Tibial nerve (tissue), 4 donors: ENCODE data around the gene MXD4. TPM values are rescaled to one million over a fixed set of nuclear protein-coding genes. Genes with fewer than 3 reads are reported as not detected.

Experiments
- DNase-seq, 2 donors: peaks; one replicate each; pipeline ENCODE4 v3.0.0-alpha.2; 2019; ENCODE audit warnings: low spot score in 2 of 2
- H3K27ac ChIP-seq, 4 donors: fragments of 200-600 bp; sonication (generic) in 3 of 4; one replicate each; pipeline ENCODE4 v1.5.1; 2017 to 2019; ENCODE audit warnings: mild to moderate bottlenecking in 1 of 4
- H3K27me3 ChIP-seq, 2 donors: fragments of 200-600 bp; sonication (generic) in 1 of 2; one replicate each; pipeline versions ENCODE4 v1.5.1 to v1.6.0; 2017 to 2019
- H3K36me3 ChIP-seq, 3 donors: fragments of 200-600 bp; sonication (generic); one replicate each; pipeline ENCODE4 v1.5.1; 2018 to 2019
- H3K4me1 ChIP-seq, 4 donors: fragments of 200-600 bp; sonication (generic) in 3 of 4; one replicate each; pipeline ENCODE4 v1.5.1; 2017 to 2019
- H3K4me3 ChIP-seq, 4 donors: fragments of 200-600 bp; sonication (generic) in 3 of 4; one replicate each; pipeline ENCODE4 v1.5.1; 2017 to 2019; ENCODE audit warnings: mild to moderate bottlenecking in 1 of 4, moderate library complexity in 1 of 4
- H3K9me3 ChIP-seq, 4 donors: fragments of 200-600 bp; sonication (generic) in 3 of 4; one replicate each; pipeline ENCODE4 v1.5.1; 2017 to 2019
- EP300 ChIP-seq, 2 donors: sonication (generic); formaldehyde crosslinking; IDR thresholded peaks; one replicate each; pipeline ENCODE4 v1.6.1; 2017; ENCODE audit warnings: antibody characterized with exemption in 2 of 2, mild to moderate bottlenecking in 1 of 2
- POLR2A ChIP-seq, 2 donors: fragments of 450-650 bp; IDR thresholded peaks; one replicate each; pipeline ENCODE4 v1.6.1; 2017; ENCODE audit warnings: antibody characterized with exemption in 2 of 2, mild to moderate bottlenecking in 2 of 2, moderate library complexity in 2 of 2
- WGBS, 2 donors: methylation state at CpG; one replicate each; pipeline ENCODE4 v1.1.5; 2018; 5-methylcytosine and 5-hydroxymethylcytosine counted together
- total RNA-seq, 4 donors: library from RNA; depleted of rRNA; stranded (reverse); fragments of >200 nt; gene quantifications; one replicate each; pipeline ENCODE4 v1.1.0, GENCODE V29; 2016
- TF ChIP-seq, protein P1 (sequence below), 5 experiments: fragments of 200-600 bp in 3 of 5; fragments of 450-650 bp in 2 of 5; sonication (generic) in 3 of 5; IDR thresholded peaks; one replicate each; pipeline ENCODE4 v1.5.1; 2016 to 2019; ENCODE audit warnings: antibody characterized with exemption in 5 of 5, mild to moderate bottlenecking in 3 of 5, moderate library complexity in 2 of 5

The MXD4 gene
- total RNA-seq, 4 donors from 2014 or later, result 62.4 to 77.1 (median 62.9) TPM

DNA sequence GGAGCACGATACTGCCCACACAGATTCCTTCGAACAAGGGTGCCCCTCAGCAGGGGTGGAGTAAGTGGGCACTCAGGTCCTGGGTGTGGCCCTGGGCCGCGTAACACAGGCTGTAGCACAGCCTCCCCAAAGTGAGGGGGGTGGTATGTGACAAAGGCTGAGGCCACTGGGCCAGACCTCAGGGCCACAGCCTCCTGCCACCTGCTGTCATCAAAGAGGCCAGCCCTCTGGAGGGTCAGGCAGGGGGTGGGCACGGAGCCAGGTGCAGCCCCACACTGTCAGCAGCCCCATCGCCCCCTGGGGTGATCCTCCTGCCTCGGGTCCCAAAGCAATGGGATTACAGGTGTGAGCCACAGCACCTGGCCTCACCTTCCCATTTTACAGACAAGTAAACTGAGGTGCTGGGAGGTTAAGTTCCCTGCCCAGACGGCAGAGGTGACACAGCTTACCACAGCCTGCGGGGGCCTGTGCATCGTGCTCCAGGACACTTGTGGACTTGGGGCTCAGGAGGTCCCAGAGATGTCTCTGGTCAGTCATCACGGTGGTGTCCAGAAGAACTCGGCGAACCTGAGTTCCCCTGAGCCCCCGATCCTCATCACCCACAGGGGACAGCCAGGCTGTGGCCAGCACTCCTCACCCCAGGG lies 27.5 kb upstream of the MXD4 start:
- Histone ChIP-seq H3K4me1 (peaks cover 0 to 18% (median 0%) of the 10 kb centered on the region in 4 donors), H3K27ac (no peak overlapping the region), H3K27me3 (no peaks in the 10 kb centered on the region), H3K4me3 (no peak overlapping the region), H3K36me3 (peaks cover 0 to 2% (median 0%) of the 10 kb centered on the region in 3 donors), H3K9me3 (no peaks in the 10 kb centered on the region)
- TF ChIP-seq EP300 (IDR thresholded peaks at IDR 0.05) (no peak), POLR2A (IDR thresholded peaks at IDR 0.05) (no peak)
- TF ChIP-seq, protein P1, sequence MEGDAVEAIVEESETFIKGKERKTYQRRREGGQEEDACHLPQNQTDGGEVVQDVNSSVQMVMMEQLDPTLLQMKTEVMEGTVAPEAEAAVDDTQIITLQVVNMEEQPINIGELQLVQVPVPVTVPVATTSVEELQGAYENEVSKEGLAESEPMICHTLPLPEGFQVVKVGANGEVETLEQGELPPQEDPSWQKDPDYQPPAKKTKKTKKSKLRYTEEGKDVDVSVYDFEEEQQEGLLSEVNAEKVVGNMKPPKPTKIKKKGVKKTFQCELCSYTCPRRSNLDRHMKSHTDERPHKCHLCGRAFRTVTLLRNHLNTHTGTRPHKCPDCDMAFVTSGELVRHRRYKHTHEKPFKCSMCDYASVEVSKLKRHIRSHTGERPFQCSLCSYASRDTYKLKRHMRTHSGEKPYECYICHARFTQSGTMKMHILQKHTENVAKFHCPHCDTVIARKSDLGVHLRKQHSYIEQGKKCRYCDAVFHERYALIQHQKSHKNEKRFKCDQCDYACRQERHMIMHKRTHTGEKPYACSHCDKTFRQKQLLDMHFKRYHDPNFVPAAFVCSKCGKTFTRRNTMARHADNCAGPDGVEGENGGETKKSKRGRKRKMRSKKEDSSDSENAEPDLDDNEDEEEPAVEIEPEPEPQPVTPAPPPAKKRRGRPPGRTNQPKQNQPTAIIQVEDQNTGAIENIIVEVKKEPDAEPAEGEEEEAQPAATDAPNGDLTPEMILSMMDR (IDR thresholded peaks at IDR 0.05), result no peak
- peak in 1 of 2 donors; percentile 4 for DNase-seq
- WGBS, 2 donors, result 88 to 92% methylated on average over 6 to 10 of the region's 14 CpGs

DNA sequence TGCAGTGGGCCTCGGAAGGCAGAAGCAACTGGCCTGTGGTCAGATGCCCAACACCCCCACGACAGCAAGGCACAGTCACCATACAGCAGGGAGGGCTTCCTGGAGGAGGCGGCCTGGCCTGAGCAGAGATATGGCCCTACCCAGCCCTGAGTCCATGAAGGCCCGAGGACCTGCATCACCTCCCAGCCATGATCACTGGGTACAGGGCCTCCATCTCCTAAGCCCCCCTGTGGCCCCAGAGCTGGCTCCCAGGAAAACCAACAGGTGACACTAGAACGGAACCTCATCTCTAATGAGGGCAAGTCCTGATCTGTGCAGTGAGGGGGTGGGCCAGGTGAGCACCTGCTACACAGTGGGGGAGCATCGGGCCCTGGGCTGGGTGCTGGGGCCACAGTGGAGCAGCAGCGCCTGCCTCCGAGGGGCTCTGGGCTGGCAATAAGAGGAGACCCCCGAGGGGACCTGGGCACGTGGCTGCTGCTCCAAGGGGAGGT lies 26.2 kb upstream of the MXD4 start:
- H3K9me3 ChIP-seq, result no peaks in the 10 kb centered on the region
- WGBS, 2 donors, result 82 to 85% methylated on average over 10 of the region's 10 CpGs
- H3K27ac ChIP-seq, result no peak overlapping the region
- peaks cover 0 to 4% (median 0%) of the 10 kb centered on the region in 3 donors for H3K36me3 ChIP-seq
- H3K27me3 ChIP-seq, result no peaks in the 10 kb centered on the region
- no peak overlapping the region for H3K4me3 ChIP-seq
- peaks cover 0 to 18% (median 0%) of the 10 kb centered on the region in 4 donors for H3K4me1 ChIP-seq
- no peak for DNase-seq
- TF ChIP-seq, protein P1 (IDR thresholded peaks at IDR 0.05), result no peak
- TF ChIP-seq EP300 (IDR thresholded peaks at IDR 0.05) (no peak), POLR2A (IDR thresholded peaks at IDR 0.05) (no peak)

DNA sequence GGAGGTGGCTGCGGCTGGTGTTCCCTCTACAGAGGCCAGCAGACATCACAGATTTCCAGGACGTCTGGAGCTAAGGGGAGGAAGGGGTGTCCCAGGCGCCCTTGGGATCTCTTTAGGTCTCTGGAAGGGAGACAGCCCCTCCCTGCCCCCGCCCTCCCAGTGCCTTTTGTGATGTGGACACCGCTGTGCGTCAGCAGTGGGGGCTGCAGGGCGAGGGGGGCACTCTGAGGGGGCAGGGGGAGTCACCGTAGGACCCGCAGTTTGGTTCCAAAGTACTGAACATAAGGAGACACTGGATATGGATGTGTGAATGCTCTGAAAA lies 25.6 kb upstream of the MXD4 start:
- DNase-seq, result no peak
- no peak for TF ChIP-seq EP300 (IDR thresholded peaks at IDR 0.05)
- TF ChIP-seq, protein P1 (IDR thresholded peaks at IDR 0.05), result no peak
- no peak overlapping the region for H3K4me3 ChIP-seq
- H3K36me3 ChIP-seq, result peaks cover 0 to 4% (median 0%) of the 10 kb centered on the region in 3 donors
- peaks cover 0 to 15% (median 0%) of the 10 kb centered on the region in 4 donors for H3K4me1 ChIP-seq
- 74 to 77% methylated on average over 9 of the region's 9 CpGs for WGBS, 2 donors
- no peak overlapping the region for H3K27ac ChIP-seq
- H3K9me3 ChIP-seq, result no peaks in the 10 kb centered on the region
- H3K27me3 ChIP-seq, result no peaks in the 10 kb centered on the region

DNA sequence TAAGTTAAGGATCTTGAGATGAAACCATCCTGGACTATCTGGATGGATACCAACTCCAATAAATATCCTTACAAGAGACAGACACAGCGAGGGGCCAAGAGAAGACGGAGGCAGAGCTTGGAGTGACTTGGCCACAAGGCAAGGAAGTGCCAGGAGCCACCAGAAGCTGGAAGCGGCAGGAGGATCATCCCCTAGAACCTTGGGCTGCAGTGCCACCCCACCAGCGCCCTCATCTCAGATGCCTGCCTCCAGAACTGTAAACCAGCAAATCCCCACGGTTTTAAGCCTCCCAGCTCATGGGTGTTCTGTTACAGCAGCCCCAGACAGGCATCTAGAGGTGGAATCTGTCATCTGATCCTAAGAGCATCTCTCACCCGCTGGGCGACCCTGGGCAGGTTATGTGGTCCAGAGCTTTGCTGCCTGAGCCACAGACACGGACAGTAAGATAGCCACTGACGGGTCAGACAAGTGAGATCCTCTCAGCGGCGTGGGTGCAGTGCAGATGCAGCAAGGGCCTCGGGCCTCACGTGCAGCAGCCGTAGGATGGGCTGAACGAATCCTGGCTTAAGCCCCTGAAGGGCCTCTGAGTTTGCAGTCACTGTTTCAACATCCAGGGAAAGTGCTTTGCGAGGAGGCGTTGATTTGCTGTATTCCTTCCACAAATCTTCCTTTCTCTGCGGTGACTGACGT lies 25.1 kb upstream of the MXD4 start:
- 77 to 80% methylated on average over 18 of the region's 19 CpGs for WGBS, 2 donors
- no peak overlapping the region for H3K27ac ChIP-seq
- peaks cover 0 to 4% (median 0%) of the 10 kb centered on the region in 3 donors for H3K36me3 ChIP-seq
- TF ChIP-seq POLR2A (IDR thresholded peaks at IDR 0.05) (no peak), EP300 (IDR thresholded peaks at IDR 0.05) (no peak)
- TF ChIP-seq, protein P1 (IDR thresholded peaks at IDR 0.05), result no peak
- peaks cover 0 to 10% (median 0%) of the 10 kb centered on the region in 4 donors for H3K4me1 ChIP-seq
- no peaks in the 10 kb centered on the region for H3K9me3 ChIP-seq
- DNase-seq, result peak in 1 of 2 donors; percentile 9
- H3K4me3 ChIP-seq, result no peak overlapping the region
- no peaks in the 10 kb centered on the region for H3K27me3 ChIP-seq
